Stimulated activated memory B cell treated with anti-CD40 and anti-IgM and Interleukin-4, amounts not matched to agents 10 μg/mL and 1 μg/mL and 100 μg/mL, for 72 hours (primary cell): ENCODE measurements around the gene SPHK1.
"Not testable (repeated sequence)": the region's sequence is repeated elsewhere in the genome, so short reads cannot be mapped to it uniquely, and the experiment has no call there.

ENCODE experiments used
- ATAC-seq: fragments of 150-1000 bp; cut with Tn5 transposase; 2 replicates; pipeline ENCODE4 v1.10.0; 2021
- H3K27ac Mint-ChIP-seq: one replicate; pipeline ENCODE4 v1.8.0; 2022; ENCODE audit warnings: mild to moderate bottlenecking, mixed read lengths
- H3K27me3 Mint-ChIP-seq: one replicate; pipeline ENCODE4 v1.8.0; 2022; ENCODE audit warnings: mixed read lengths
- H3K36me3 Mint-ChIP-seq: one replicate; pipeline ENCODE4 v1.8.0; 2022; ENCODE audit warnings: mixed read lengths
- H3K4me1 Mint-ChIP-seq: one replicate; pipeline ENCODE4 v1.8.0; 2022; ENCODE audit warnings: mixed read lengths
- H3K4me3 Mint-ChIP-seq: one replicate; pipeline ENCODE4 v1.8.0; 2022; ENCODE audit warnings: mild to moderate bottlenecking, moderate library complexity, mixed read lengths
- H3K9me3 Mint-ChIP-seq: one replicate; pipeline ENCODE4 v1.8.0; 2022; ENCODE audit warnings: mixed read lengths

SPHK1 gene, protein sequence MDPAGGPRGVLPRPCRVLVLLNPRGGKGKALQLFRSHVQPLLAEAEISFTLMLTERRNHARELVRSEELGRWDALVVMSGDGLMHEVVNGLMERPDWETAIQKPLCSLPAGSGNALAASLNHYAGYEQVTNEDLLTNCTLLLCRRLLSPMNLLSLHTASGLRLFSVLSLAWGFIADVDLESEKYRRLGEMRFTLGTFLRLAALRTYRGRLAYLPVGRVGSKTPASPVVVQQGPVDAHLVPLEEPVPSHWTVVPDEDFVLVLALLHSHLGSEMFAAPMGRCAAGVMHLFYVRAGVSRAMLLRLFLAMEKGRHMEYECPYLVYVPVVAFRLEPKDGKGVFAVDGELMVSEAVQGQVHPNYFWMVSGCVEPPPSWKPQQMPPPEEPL

DNA sequence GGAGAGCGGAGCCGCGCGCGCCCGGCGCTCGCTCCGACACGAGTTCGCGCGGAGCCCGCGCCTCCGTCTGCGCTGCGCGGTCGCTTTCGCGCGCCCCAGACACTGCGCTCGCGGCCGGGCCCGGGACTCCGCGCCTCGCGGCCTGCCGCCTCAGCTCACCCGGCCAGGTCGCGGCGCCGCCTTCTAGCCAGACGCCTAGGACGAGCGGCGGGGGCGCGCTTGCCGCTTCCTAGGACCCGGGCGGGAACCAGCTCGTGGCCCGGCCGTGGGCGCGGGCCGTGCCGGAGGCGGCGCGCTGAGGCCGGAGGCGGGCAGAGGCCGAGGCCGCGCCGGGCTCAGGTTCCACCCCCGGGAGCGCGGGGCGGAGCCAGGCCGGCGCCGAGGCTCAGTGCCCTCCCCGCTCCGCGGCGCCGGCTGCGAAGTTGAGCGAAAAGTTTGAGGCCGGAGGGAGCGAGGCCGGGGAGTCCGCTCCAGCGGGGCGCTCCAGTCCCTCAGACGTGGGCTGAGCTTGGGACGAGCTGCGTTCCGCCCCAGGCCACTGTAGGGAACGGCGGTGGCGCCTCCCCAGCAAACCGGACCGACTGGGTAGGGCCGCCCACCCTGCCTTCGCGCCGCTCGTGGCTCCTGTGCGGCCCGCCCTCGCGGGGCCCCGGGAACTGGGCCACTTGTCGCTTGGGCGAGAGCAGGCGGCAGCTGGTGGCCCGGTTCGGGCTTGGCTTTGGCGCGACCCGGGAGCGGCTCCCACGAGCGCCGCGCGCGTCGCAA is at the start of gene SPHK1:
Gene SPHK1, plus strand, starts transcription at position 388 of the 765 bp plus-strand sequence. CDS start 1,036 bp downstream, outside the sequence.
- H3K27me3 Mint-ChIP-seq, result peaks cover 17% of the 10 kb centered on the region
- H3K4me3 Mint-ChIP-seq, result peak within 1 kb of the TSS; percentile 85
- H3K27ac Mint-ChIP-seq, result peak within 1 kb of the TSS; percentile 87
- ATAC-seq, result peak; percentile 87
- H3K9me3 Mint-ChIP-seq, result no peaks in the 10 kb centered on the region
- H3K36me3 Mint-ChIP-seq, result peaks cover 6% of the 10 kb centered on the region
- peaks cover 26% of the 10 kb centered on the region for H3K4me1 Mint-ChIP-seq

DNA sequence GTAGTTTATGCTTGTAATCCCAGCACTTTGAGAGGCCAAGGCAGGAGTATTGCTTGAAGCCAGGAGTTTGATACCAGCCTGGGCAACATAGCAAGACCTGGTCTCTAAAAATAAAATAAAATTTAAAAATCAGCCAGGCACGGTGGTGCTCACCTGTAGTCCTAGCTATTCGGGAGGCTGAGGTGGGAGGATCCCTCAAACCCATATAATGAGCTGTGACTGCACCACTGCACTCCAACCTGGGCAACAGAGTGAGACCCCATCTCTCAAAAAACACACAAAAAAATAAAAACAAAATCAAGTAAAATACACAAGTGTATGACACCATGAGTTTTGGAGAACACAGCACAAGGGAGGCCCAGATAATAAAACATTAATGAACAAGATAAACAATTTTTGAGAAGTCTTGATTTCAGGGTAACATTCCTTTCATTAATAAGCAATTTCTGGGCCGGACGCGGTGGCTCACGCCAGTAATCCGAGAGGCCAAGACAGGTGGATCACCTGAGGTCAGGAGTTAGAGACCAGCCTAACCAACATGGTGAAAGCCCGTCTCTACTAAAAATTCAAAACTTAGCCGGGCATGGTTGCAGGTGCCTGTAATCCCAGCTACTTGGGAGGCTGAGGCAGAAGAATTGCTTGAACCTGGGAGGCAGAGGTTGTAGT is 48.6 kb upstream of the SPHK1 start:
- H3K9me3 Mint-ChIP-seq, result no peaks in the 10 kb centered on the region
- no peak for ATAC-seq

DNA sequence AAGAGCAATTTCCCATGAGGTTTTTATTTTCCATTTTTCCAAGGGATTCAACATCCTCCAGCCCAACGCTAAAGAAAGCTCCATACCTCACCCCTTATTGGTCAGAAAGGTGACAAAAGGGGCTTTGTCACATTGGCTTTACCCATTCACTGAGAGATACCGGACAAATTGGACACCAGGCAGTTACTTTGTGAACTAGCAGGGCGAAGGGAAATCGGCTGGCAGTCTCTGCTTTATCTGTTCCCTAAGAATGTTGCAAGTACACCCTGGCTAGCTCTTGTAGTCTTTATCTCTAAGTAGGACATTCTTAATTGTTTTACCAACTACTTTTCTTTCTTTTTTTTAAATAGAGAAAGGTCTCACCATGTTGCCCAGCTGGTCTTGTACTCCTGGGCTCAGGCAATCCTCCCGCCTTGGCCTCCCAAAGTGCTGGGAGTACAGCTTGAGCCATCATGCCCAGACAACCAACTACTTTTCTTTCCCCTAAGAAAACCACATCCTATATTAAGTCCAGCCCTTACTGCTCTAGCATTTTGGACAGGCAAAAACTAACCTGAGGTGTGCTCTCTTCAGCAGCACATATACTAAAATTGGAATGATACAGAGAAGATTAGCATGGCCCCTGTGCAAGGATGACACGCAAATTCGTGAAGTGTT is 47.5 kb upstream of the SPHK1 start:
- no peak for ATAC-seq
- Mint-ChIP-seq H3K4me1 (no peaks in the 10 kb centered on the region), H3K4me3 (no peak overlapping the region), H3K27ac (no peak overlapping the region), H3K36me3 (peaks cover 18% of the 10 kb centered on the region), H3K9me3 (no peaks in the 10 kb centered on the region), H3K27me3 (no peaks in the 10 kb centered on the region)

More for the DNA sequence above, 48.6 kb upstream of the SPHK1 start:
- H3K27ac Mint-ChIP-seq, result no peak overlapping the region
- H3K27me3 Mint-ChIP-seq, result no peaks in the 10 kb centered on the region
- H3K4me1 Mint-ChIP-seq, result no peaks in the 10 kb centered on the region
- no peak overlapping the region for H3K4me3 Mint-ChIP-seq
- H3K36me3 Mint-ChIP-seq, result peaks cover 21% of the 10 kb centered on the region

DNA sequence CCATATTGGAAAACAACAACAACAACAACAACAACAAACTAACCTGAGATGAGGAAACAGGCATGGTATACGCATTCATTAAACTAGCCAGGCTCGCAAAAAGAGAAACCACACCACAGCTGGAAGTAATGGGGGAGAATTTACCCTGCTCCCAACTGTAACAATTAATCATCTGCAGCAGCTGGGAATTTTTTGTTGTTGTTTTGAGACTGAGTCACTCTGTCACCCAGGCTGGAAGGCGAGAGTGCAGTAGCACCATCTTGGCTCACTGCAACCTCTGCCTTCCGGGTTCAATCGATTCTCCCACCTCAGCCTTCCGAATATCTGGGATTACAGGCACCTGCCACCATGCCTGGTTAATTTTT is 47.0 kb upstream of the SPHK1 start:
- Mint-ChIP-seq H3K4me3 (no peak overlapping the region), H3K27me3 (no peaks in the 10 kb centered on the region), H3K9me3 (no peaks in the 10 kb centered on the region), H3K4me1 (no peaks in the 10 kb centered on the region), H3K36me3 (peaks cover 21% of the 10 kb centered on the region), H3K27ac (no peak overlapping the region)
- ATAC-seq, result no peak

DNA sequence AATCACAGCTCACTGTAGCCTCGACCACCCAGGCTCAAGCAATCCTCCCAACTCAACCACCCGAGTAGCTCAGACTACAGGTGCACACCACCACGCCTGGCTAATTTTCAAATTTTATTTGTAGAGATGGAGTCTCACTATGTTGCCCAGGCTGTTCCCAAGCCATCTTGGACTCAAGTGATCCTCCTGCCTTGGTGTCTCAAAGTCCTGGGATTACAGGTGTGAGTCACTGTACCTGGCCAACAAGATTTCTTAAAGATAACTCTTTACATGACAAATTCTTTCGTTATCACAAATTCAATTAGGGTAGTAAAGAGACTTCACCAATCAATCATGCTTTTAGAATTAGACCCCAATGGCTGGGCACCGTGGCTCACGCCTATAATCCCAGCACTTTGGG is 43.1 kb upstream of the SPHK1 start:
- ATAC-seq, result no peak
- Mint-ChIP-seq H3K27ac (no peak overlapping the region), H3K4me3 (no peak overlapping the region), H3K9me3 (no peaks in the 10 kb centered on the region), H3K4me1 (no peaks in the 10 kb centered on the region), H3K36me3 (peaks cover 27% of the 10 kb centered on the region), H3K27me3 (no peaks in the 10 kb centered on the region)

DNA sequence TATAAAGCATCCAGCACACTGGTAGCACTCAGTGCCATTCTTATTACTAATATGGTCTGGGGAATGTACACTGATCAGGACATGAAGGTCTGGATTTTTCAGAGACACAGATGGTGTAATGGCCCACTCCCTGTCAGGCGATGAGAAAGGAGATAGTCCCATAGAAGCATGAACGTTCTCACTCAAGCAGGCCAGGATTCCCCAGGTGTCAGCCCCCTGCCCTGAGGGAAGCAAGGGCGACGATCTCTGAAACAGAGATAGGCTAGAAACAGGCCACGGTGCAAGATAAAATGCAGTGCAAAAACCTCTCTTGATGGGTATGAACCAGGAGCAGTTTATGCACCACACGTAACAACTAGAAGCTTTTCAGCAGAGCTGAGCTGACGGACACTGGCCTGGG is 41.3 kb upstream of the SPHK1 start:
- no peaks in the 10 kb centered on the region for H3K4me1 Mint-ChIP-seq

DNA sequence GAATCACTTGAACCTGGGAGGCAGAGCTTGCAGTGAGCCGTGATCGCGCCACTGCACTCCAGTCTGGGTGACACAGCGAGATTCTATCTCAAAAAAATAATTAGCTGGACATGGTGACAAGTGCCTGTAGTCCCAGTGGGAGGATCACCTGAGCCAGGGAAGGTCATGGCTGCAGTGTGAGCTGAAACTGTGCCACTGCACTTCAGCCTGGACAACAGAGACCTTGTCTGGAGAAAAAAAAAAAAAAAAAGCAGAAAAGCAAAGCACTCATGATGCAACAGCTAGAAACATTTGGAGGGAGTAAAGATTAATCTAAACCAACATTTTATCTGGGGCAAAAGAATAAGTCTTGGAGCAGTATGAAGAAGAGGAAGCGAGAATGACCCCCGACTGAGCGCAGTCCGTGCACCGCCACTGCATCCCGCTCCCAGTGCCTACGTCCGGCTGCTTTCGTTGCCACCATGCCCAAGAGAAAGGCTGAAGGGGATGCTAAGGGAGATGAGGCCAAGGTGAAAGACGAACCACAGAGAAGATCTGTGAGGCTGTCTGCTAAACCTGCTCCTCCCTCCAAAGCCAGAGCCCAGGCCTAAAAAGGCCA is 38.9 kb upstream of the SPHK1 start:
- Mint-ChIP-seq H3K4me1 (no peaks in the 10 kb centered on the region), H3K36me3 (peaks cover 38% of the 10 kb centered on the region), H3K9me3 (no peaks in the 10 kb centered on the region), H3K27ac (no peak overlapping the region), H3K27me3 (no peaks in the 10 kb centered on the region), H3K4me3 (no peak overlapping the region)
- ATAC-seq, result no peak

More for the DNA sequence above, 41.3 kb upstream of the SPHK1 start:
- ATAC-seq, result no peak
- Mint-ChIP-seq H3K36me3 (peaks cover 42% of the 10 kb centered on the region), H3K27me3 (no peaks in the 10 kb centered on the region), H3K4me3 (no peak overlapping the region), H3K9me3 (no peaks in the 10 kb centered on the region), H3K27ac (no peak overlapping the region)

DNA sequence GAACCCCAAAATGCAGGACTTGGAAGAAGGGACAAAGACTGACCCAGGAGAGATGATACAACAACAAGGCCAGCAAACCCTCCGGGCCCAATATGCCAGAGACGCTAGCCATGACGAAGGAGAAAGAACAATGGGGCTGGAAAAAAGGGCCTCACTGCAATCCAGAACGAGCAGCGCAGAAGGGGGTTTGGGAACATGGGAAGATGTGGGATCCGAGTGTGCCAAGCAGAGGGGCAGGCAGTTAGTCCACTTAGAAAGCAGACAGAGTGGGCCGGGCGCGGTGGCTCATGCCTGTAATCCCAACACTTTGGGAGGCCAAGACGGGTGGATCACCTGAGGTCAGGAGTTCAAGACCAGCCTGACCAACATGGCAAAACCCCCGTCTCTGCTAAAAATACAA is 37.5 kb upstream of the SPHK1 start:
- H3K27ac Mint-ChIP-seq, H3K27me3 Mint-ChIP-seq, ATAC-seq, H3K4me1 Mint-ChIP-seq, H3K9me3 Mint-ChIP-seq, H3K4me3 Mint-ChIP-seq: not testable (repeated sequence)
- peaks cover 33% of the 10 kb centered on the region for H3K36me3 Mint-ChIP-seq

DNA sequence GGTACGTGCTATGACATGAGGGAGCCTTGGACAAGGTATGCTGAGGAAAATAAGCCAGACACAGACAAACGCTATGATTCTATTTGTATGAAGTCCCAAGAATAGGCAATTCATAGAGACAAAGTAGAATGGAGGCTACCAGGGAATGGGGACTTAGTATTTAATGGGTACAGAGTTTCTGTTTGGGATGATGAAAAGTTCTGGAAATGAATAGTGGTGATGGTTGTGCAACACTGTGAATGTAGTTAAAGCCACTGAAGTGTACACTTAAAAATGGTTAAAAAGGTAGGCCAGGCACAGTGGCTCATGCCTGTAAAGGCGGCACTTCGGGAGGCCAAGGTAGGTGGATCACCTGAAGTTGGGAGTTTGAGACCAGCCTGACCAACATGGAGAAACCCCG is 33.9 kb upstream of the SPHK1 start:
- H3K4me3 Mint-ChIP-seq, result no peak overlapping the region
- no peak for ATAC-seq
- peaks cover 22% of the 10 kb centered on the region for H3K4me1 Mint-ChIP-seq
- no peaks in the 10 kb centered on the region for H3K27me3 Mint-ChIP-seq
- no peaks in the 10 kb centered on the region for H3K9me3 Mint-ChIP-seq
- H3K27ac Mint-ChIP-seq, result no peak overlapping the region
- H3K36me3 Mint-ChIP-seq, result peaks cover 24% of the 10 kb centered on the region

DNA sequence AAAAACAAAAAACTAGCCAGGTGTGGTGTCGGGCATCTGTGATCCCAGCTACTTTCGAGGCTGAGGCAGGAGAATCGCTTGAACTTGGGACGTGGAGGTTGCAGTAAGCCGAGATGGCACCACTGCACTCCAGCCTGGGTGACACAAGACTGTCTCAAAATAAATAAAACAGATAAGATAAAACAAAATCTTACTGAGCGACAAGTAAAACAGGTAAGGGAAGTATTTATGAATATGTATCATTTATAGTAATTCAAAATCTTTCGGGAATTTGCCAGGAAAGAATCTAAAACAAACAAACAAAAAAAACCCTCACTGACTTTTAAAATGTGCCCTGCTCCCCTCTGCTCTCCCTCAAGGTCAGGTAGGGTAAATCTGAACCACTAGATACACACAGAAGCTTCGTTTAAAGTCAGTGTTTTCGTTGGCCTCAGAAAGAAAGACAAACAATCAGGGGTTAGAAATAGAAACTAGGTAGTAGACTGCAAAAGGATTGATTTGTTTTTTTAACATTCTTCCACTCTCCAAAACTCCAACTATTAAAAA is 32.8 kb upstream of the SPHK1 start:
- ATAC-seq, result no peak
- Mint-ChIP-seq H3K9me3 (no peaks in the 10 kb centered on the region), H3K4me1 (peaks cover 22% of the 10 kb centered on the region), H3K27me3 (no peaks in the 10 kb centered on the region), H3K27ac (no peak overlapping the region), H3K4me3 (peak overlapping the region; percentile 56), H3K36me3 (peaks cover 12% of the 10 kb centered on the region)

DNA sequence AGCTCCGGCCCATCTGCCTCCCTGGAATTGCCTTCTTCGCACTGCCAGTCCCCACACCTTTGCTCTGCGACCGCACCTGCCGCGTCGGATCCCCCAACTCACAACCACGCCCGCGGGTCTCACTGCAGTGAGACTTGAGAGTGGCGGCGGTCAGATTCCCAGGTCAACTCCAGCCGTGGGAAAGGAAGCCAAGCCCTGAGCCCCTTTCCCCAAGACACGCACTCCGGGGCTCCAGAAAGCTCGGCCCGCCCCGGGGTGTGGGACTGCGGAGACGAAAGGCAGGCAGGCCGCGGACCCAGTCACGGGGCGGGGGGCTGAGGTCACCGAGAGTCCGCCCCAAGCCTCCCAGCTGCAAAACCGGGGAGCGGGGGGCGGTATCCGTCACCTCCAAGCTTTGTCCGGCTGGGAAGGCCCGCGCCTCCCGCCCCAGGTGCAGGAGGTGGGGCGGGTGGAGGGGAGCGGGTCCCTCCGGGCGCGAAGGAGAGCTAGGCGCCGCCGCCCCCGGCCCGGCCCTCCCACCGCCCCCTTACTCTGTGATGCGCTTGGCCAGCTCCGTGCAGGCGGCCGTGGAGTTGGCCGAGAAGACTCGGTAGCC is 31.3 kb upstream of the SPHK1 start:
- no peaks in the 10 kb centered on the region for H3K9me3 Mint-ChIP-seq
- H3K4me3 Mint-ChIP-seq, result peak overlapping the region; percentile 82
- H3K4me1 Mint-ChIP-seq, result peaks cover 28% of the 10 kb centered on the region
- ATAC-seq, result peak; percentile 45
- no peaks in the 10 kb centered on the region for H3K36me3 Mint-ChIP-seq
- peak overlapping the region; percentile 95 for H3K27ac Mint-ChIP-seq
- H3K27me3 Mint-ChIP-seq, result no peaks in the 10 kb centered on the region

DNA sequence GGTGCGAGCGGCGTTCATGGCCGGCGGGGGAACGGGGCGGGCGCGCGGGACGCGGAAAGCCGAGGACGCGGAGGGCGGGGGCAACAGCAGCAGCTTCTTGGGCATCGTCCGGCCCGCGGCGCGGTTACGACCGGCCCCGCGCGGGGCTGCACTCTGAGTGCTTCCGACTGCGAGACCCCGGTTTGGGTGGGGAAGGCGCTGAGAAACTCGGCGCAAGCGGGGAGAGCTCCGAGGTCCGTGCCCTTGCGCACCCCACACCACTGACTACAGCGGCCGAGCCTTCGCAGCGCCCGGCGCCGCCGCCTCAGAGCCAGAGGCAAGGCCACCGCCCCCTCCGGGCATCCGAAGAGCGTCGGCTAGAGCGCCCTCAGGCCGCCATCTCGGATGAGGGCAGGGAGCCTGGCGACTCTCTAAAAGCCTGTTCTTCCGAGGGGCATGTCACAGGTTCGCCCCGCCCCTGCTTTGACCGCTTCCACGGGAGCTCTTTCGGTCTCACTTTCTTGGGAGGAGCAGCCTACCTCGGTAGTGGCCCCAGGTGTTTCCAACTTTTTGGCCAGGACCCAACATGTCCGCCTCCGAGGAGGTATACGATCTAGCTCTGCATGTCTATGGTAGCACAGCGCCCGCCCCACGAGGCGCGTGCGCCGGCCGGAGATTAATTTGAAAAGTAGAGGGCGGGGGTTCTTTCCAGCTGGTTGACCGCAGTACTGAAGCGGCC is 30.7 kb upstream of the SPHK1 start, which contains the start of gene PRPSAP1:
Gene PRPSAP1, minus strand, starts transcription at position 318 of the 718 bp plus-strand sequence. Its CDS starts 213 bp downstream, at position 105.
- H3K4me3 Mint-ChIP-seq, result peak within 1 kb of the TSS; percentile 82
- peak; percentile 98 for ATAC-seq
- H3K27me3 Mint-ChIP-seq, result no peaks in the 10 kb centered on the region
- H3K36me3 Mint-ChIP-seq, result no peaks in the 10 kb centered on the region
- peak within 1 kb of the TSS; percentile 95 for H3K27ac Mint-ChIP-seq
- H3K9me3 Mint-ChIP-seq, result no peaks in the 10 kb centered on the region
- H3K4me1 Mint-ChIP-seq, result peaks cover 28% of the 10 kb centered on the region

DNA sequence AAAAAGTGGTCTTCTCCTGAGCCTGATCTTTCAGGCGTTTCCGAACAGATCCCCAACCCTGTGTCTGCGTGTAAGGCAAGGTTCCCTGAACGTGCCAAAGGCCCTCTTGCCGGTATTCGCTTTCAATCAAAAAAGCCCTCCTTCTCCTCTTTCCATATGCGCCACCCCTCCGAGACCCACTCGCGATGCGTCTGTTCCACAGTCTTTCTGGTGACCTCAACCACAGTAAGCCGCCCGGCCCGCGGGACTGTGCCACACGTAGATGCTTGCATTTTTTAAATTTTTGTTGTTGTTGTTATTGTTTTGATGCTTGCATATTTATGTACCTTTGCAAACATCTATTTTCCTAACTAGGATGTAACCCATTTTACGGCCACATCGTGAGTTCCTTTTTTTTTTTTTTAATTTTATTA is 30.1 kb upstream of the SPHK1 start:
- no peak for ATAC-seq
- peak overlapping the region; percentile 95 for H3K27ac Mint-ChIP-seq

More for the DNA sequence above, 30.1 kb upstream of the SPHK1 start:
- Mint-ChIP-seq H3K27me3 (no peaks in the 10 kb centered on the region), H3K9me3 (no peaks in the 10 kb centered on the region), H3K36me3 (no peaks in the 10 kb centered on the region), H3K4me3 (peak overlapping the region; percentile 82), H3K4me1 (peaks cover 28% of the 10 kb centered on the region)
